Fibroblast of skin of right biceps (primary cell): ENCODE results near the gene NOLC1.

Experiments used
- DNase-seq: peaks from one replicate; pipeline ENCODE4 v3.0.0-alpha.2; 2013

The NOLC1 gene

DNA sequence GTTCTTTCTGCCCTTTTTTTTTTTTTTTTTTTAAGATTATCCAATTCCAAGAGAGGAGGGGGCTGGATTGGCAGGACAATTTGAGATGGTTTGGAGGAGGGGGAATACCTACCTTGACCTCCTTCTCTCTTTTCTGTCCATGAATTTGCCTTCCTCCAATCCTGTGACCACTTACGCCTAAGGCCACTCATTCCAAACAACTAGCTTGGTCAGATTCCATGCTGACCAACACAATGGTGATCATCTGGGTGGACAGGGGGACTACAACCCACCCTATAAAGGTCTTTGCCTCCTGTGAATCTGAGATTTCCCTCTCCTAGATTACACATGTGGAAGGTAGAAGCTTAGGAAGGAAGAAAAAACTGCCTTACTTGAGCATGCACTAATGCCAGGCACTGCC, 29.7 kb upstream of the NOLC1 start:
- no peak for DNase-seq

DNA sequence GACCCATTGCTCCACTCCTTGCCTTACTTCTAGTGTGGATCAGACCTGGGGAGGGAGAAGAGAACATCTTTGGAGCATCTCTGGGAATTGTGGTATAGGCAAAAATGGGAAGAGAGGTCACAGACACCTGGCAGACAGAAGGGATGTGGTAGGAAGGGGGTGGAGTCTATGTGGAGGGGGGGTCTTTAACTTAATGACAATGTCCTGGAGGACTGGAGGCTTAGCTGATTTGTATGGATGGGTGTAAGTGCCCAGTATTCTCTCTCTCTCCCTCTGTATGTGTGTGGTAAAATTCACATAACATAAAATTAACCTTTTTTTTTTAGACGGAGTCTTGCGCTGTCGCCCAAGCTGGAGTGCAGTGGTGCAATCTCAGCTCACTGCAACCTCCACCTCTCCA, 29.0 kb upstream of the NOLC1 start:
- DNase-seq, result no peak

DNA sequence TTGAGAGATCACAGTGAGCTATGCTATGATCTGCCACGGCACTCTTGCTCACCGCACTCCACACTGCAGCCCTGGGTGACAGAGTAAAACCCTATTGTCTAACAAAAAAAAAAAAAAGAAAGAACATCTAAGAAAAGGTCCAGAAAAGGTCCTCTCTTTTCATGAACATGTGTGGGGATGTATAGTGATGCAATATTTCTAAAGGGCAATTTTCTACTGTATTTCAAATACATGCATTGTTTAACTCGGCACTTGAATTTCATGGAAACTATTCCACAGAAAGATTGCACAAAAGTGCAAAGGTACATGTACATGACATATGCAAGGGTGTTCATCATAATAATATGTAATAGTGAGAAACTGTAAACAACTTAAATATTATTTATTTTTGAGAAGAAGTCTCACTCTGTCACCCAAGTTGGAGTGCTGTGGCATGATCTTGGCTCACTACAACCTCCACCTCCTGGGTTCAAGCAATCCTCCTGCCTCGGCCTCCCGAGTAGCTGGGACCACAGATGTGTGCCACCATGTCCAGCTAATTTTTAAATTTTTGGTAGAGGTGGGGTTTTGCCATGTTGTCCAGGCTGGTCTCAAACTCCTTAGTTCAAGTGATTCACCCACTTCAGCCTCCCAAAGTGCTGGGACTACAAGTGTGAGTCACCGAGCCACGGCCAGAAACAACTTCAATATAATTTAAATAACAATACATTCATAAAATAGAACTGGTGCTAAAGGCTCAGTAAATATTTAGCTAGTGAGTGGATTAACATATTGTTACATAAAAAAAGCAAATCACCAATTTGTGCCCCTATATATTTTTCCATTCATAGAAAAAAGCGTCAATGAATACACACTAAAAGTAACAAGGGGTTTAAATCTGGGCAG, 20.7 kb upstream of the NOLC1 start:
- peak; percentile 66 for DNase-seq

DNA sequence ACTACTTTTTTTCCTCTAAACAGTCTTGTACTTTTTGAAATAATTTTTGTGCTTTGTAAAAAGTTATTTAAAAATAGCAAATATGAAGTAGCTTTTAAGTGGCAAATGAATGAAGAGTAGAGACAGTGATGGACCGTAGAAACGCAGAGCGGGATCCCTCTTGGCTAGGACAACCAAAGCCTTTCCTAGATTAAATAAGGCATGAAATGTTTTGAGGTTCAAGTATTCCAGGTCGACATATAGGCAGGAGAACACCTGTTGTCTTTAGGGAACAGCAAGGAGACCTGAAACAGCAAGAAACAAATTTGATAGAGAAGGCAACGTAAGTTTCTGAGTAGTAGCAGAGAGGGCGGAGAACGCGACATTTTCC, 20.0 kb upstream of the NOLC1 start:
- no peak for DNase-seq

DNA sequence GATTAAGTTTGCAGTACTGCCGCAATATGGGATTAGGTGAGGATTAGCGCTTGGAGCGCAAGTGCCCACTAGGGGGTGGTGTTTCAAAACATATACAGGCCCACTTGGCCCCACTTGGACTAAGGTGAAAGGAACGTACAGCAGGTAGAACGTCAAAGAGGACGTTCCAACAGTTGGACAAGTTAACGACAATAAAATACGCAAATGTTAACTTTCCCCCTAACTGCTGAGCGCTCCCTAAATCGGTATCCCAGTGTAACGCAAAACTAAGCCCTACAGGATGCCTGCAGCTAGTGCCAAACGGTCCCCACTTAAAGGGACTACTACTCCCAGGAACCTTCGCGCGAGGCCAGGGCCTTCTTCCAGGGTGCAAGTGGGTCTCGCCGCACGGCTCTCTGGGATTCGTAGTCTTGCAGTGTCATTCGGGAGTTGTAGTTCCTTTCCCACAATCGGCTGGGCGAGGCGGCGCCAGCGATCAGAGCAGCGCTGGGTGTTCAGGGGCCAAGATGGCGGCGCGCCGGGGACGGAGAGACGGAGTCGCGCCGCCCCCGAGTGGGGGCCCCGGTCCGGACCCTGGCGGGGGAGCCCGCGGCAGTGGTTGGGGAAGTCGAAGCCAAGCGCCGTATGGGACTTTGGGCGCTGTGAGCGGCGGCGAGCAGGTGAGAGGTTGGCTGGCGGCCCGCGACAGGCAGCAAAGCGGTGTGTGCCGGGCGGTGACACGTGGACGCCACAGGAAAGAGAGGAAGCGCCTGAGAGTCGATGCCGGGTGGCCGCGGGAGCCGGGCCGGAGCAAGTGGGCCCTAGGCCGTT, 19.4 kb upstream of the NOLC1 start, which contains the start of gene PPRC1:
PPRC1 (plus strand) TSS at position 478 of the 810 bp plus-strand sequence; CDS start at position 507, 29 bp downstream.
- peak; percentile 99 for DNase-seq

DNA sequence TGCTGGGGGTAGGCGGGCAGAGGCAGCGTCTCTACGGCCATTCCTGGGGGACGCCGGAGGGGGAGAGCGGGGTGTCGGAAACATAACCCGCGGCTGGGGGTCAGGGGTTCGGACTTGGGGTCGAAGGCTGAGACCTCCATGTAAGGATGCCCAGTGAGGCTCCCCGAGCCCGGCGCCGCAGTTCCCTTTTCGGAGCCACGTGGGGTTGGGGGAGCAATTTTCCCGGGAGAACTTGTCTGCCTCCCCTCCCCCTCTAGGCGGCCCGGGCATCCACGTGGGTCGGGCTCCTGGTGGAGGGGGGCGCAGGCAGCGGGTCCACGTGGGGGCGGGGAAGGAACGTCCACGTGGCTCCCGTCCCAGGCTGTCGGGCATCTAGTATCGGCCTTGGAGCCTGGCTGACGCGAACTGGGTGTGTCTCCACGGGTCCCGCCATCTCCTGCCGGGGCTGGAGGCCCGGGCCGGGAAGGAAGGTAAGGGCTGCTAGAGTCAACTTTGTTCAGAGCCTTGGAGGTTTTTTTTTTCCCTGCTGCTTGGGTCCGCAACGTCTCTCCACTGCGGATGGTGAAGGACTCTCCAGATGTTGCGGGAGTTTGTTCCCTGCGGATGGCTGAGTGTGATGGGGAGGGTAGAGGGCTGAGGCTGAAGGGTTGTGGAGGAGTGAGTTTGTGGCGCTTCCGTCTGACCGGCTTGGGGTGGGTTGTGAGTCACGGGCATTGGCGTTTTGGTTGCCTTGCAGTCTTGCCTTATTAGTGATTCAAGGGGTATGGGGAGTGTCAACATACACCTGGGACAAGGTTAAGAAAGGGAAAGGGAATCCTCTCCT, 18.6 kb upstream of the NOLC1 start:
- DNase-seq, result peak; percentile 86

DNA sequence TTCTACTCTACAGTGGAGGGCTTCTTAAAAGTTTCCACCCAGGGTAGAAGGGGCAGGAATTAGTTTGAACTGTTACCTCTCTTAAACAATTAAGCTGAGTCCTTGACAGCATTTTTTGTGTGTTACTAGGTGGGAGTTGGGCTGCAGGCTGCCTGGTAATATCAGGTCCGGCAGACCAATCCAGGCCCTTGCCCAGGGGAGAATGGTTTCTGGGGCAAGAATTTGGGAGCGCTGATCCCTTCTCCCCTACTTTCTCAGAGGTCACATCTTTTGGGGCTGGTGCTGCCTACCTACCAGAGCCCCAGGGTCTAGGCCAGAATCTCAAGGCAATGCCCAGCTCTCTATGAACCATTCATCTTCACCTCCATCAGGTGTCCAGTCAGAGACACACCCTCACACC, 17.8 kb upstream of the NOLC1 start:
- no peak for DNase-seq

DNA sequence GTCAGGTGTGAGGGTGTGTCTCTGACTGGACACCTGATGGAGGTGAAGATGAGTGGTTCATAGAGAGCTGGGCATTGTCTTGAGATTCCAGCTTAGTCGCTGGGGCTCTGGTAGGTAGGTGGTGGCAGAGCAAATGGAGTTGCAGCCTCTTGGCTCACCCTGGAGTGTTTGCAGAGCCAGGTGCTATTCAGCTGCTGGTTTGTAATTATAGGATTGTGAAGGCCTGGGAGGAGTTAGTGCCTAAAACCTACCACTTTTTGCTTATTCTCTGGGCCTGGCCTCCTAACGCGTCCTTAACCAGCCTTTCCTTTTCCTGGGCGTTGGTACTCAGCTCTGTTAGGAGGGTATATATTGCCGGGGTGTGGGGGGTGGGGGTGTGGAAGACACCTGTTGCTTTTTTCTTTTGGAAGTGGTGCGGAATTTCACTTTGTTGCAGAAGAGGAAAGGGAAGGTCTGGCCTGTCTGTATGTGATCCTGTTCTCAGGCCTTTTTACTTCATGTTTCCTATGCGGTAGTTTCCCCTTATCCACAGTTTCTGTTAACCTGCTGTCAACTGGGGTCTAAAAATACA, 16.1 kb upstream of the NOLC1 start:
- DNase-seq, result no peak

DNA sequence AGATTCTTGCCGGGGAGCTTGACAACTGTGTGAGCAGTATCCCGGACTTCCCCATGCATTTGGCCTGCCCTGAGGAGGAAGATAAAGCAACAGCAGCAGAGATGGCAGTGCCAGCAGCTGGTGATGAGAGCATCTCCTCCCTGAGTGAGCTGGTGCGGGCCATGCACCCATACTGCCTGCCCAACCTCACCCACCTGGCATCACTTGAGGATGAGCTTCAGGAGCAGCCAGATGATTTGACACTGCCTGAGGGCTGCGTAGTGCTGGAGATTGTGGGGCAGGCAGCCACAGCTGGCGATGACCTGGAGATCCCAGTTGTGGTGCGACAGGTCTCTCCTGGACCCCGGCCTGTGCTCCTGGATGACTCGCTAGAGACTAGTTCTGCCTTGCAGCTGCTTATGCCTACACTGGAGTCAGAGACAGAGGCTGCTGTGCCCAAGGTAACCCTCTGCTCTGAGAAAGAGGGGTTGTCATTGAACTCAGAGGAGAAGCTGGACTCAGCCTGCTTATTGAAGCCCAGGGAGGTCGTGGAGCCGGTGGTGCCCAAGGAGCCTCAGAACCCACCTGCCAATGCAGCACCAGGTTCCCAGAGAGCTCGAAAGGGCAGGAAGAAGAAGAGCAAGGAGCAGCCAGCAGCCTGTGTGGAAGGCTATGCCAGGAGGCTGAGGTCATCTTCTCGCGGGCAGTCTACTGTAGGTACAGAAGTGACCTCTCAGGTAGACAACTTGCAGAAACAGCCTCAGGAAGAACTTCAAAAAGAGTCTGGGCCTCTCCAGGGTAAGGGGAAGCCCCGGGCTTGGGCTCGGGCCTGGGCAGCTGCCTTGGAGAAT, 12.7 kb upstream of the NOLC1 start:
- no peak for DNase-seq

DNA sequence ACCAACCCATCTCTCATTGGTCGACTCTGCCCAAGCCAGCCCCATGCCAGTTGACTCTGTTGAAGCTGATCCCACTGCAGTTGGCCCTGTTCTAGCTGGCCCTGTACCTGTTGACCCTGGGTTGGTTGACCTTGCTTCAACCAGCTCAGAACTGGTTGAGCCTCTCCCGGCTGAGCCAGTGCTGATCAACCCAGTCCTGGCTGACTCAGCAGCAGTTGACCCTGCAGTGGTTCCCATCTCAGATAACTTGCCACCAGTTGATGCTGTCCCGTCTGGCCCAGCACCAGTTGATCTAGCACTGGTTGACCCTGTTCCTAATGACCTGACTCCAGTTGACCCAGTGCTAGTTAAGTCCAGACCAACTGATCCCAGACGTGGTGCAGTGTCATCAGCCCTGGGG, 12.0 kb upstream of the NOLC1 start:
- DNase-seq, result no peak

DNA sequence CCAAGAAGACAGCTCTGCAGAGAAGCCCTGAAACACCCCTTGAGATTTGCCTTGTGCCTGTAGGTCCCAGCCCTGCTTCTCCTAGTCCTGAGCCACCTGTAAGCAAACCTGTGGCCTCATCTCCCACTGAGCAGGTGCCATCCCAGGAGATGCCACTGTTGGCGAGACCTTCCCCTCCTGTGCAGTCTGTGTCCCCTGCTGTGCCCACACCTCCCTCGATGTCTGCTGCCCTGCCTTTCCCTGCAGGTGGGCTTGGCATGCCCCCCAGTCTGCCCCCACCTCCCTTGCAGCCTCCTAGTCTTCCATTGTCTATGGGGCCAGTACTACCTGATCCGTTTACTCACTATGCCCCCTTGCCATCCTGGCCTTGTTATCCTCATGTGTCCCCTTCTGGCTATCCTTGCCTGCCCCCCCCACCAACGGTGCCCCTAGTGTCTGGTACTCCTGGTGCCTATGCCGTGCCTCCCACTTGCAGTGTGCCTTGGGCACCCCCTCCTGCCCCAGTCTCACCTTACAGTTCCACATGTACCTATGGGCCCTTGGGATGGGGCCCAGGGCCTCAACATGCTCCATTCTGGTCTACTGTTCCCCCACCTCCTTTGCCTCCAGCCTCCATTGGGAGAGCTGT, 11.2 kb upstream of the NOLC1 start:
- no peak for DNase-seq

DNA sequence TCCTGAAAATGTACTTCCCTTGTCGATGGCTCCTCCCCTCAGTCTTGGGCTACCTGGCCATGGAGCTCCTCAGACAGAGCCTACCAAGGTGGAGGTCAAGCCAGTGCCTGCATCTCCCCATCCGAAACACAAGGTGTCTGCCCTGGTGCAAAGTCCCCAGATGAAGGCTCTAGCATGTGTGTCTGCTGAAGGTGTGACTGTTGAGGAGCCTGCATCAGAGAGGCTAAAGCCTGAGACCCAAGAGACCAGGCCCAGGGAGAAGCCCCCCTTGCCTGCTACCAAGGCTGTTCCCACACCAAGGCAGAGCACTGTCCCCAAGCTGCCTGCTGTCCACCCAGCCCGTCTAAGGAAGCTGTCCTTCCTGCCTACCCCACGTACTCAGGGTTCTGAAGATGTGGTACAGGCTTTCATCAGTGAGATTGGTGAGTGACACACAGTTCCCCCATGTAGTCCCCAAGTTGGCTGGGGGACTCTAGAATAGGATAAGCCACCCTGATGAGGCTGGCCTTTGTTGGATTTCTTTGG, 10.5 kb upstream of the NOLC1 start:
- no peak for DNase-seq

DNA sequence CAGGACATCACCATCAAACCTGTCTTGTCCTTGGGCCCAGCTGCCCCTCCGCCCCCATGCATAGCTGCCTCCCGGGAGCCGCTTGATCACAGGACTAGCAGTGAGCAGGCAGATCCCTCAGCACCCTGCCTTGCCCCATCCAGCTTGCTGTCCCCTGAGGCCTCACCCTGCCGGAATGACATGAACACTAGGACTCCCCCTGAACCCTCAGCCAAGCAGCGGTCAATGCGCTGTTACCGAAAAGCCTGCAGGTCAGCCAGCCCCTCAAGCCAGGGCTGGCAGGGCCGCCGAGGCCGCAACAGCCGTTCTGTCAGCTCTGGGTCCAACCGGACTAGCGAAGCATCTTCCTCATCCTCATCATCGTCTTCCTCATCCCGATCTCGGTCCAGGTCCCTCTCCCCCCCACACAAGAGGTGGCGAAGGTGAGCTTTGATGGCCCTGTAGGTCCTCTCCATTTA, 5.2 kb upstream of the NOLC1 start:
- no peak for DNase-seq

DNA sequence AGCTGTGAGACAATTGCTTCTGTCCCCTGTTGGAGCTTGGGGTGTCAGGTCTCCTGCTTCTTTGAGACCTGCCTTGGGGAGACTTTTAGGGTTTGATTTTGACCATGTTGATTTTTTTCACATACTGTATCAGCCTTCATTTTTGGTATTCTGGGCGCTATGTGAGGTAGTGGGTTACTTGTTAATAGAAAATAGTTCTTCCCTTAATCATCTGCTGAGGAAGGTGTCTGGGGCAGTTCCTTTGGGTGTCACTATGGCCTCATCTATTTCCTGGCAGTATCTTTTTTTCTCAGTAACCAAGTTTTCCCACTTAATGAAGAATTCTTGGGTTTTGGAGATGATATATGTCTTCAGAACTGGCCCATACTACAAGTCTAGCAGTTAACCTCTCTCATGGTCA, 4.6 kb upstream of the NOLC1 start:
- no peak for DNase-seq

DNA sequence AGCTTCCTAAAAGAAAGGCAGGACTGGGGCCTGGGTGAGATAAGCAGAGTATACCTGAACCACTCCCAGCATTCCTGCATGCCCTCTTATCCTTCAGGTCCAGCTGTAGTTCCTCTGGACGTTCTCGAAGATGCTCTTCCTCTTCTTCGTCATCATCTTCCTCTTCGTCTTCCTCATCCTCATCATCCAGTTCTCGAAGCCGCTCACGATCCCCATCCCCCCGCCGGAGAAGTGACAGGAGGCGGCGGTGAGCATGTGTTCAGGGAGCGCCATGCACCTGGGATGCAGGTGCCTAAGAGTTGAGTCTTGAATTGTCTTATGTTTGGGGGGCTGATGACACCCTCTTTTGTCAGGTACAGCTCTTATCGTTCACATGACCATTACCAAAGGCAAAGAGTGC, 3.9 kb upstream of the NOLC1 start:
- DNase-seq, result no peak

DNA sequence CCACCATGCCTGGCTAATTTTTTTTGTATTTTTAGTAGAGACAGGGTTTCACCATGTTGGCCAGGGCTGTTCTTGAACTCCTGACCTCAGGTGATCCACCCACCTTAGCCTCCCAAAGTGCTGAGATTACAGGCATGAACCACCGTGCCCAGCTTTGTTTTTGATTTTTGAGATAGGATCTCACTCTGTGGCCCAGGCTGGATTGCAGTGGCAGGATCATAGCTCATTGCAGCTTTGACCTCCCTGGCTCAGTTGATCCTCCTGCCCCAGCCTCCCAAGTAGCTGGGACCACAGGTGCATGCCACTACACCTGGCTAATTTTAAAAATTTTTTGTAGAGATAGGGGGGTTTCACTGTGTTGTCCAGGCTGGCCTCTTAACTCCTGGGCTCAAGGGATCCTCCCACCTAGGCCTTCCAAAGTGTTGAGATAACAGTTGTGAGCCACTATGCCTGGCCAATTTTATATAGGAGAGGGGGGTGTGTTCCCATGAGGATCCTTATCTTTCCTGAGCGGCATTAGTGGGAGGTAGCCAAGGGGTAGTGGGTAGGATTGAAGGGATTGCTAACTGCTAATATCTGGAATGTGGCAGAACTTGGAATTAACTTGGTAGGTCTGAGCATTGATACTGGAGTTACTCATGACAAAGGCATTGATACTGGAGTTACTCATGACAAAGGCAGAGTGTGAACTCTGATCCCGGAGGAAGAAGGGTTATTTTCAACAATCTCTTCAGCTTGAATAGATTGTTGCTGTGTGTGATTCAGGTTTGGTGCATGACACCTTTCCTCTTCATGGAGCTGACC, 1.0 kb upstream of the NOLC1 start:
- DNase-seq, result peak; percentile 77

DNA sequence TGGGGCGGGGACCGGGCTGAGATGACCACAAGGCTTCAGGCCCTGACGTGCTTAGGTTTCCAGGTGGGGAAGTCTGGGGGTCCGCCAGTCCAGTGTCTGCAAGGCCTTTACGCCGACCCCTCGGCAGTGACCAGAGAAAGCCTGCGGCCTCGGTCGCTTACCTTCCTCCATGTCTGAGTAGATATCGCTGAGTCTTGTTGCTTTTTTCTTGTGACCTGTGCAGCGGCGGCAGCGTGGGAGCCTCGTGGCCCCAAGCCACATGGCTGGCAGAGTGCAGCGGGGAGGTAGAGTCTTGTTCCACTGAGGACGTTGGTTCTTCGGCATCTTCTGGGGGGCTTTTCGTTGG, 329 bp downstream of the NOLC1 start:
- DNase-seq, result peak; percentile 9

DNA sequence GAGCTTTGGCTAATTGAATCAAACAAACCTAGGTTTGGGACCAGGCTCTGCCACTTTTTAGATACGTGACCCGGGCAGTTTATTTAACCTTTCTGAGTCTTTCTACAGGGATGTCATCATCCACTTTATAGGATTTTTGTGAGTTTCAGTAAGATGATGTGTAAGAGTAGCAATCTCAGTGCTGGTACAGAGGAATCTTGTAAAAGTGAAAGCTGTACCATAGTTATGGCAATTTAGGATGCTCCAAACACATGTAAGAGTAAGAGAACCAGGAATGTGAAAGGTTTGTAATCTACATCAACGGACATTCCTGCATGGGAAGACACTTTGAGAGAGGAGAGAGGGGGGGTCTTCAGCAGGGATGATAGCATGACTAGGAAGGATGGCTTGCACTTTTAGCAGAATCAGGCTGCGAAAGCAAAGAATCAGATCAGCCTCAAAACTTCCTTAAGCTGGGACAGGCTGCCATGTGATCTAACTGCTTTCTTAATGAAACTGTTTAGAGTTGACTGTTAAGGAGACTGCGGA, 968 bp downstream of the NOLC1 start:
- DNase-seq, result no peak

DNA sequence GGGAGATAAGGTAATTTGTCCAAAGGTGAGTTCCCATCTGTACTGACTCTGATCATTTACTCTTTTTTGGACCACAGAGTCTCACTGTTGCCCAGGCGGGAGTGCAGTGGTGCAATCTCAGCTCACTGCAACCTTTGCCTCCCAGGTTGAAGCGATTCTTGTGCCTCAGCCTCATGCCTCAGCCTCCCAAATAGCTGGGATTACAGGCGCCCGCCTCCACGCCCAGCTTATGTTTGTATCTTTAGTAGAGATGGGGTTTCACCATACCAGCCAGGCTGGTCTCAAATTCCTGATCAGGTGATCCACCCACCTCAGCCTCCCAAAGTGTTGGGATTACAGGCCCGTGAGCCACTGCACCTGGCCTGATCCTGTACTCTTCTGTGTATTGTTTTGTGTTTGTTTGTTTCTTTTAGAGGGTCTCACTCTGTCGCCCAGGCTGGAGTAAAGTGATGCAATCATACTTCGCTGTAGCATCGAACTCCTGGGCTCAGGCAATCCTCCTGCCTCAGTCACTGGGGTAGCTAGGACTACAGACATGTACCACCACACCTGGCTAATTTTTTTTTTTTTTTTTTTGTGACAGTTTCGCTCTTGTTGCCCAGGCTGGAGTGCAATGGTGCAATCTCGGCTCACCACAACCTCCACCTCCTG, 2.4 kb downstream of the NOLC1 start:
- DNase-seq, result no peak

DNA sequence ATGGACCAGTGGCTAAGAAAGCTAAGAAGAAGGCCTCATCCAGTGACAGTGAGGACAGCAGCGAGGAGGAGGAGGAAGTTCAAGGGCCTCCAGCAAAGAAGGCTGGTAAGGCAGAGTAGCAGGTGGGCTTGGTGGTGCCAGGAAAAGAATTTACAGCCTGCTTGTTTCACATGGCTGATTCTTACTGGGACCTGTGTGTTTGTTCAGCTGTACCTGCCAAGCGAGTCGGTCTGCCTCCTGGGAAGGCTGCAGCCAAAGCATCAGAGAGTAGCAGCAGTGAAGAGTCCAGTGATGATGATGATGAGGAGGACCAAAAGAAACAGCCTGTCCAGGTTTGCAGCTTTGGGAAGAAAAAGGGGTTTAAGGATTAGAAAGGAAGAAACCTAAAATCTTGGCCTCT, 5.0 kb downstream of the NOLC1 start:
- DNase-seq, result no peak
